HEK293 (cell line): ENCODE measurements around the gene PAQR7.

Source experiments
- CTCF ChIA-PET: fragments of 350-600 bp; formaldehyde crosslinking; extraction: SDS; loops from one replicate; lab custom pipeline; 2021; ENCODE audit warnings: antibody characterized with exemption; lab: Yijun Ruan, JAX
- POLR2A ChIA-PET: fragments of 300-600 bp; formaldehyde crosslinking; extraction: SDS; loops from one replicate; lab custom pipeline; 2020; ENCODE audit warnings: antibody characterized with exemption, inconsistent platforms; lab: Yijun Ruan, JAX
- H3K27ac ChIP-seq: fragments of 200-500 bp; sonication (Bioruptor generic); 2 replicates; pipeline ENCODE4 v1.5.1; 2014; ENCODE audit warnings: low read depth, low read length, control low read depth, inconsistent platforms; ENCODE audit errors: extremely low read depth
- H3K36me3 ChIP-seq, 2 experiments: fragments of 200-500 bp in 1 of 2; sonication (Bioruptor generic) in 1 of 2; 1 replicate in 1 of 2; 2 replicates in 1 of 2; pipeline ENCODE4 v1.5.1; 2014 to 2017; ENCODE audit warnings: inconsistent platforms in 2 of 2, low read length in 2 of 2; ENCODE audit not compliant: control insufficient read depth in 2 of 2, insufficient read depth in 1 of 2
- H3K4me1 ChIP-seq: fragments of 200-500 bp; sonication (Bioruptor generic); 2 replicates; pipeline ENCODE4 v1.5.1; 2014; ENCODE audit warnings: mild to moderate bottlenecking, low read length, inconsistent platforms; ENCODE audit not compliant: control insufficient read depth, insufficient read depth
- H3K4me3 ChIP-seq: 2 replicates; pipeline ENCODE4 v1.5.1; 2011; ENCODE audit warnings: low read depth, mild to moderate bottlenecking, control low read depth, low read length, moderate library complexity
- H3K9me3 ChIP-seq: fragments of 200-500 bp; sonication (Bioruptor generic); 2 replicates; pipeline ENCODE4 v1.5.1; 2014; ENCODE audit warnings: low read depth, low read length, inconsistent platforms; ENCODE audit not compliant: control insufficient read depth, insufficient read depth
- GLI2 ChIP-seq: fragments of 450-650 bp; formaldehyde crosslinking; IDR thresholded peaks from 2 replicates; pipeline ENCODE4; 2017; ENCODE audit warnings: missing biosample characterization, missing genetic modification characterization, low read depth, borderline replicate concordance
- HIC1 ChIP-seq: fragments of 450-650 bp; formaldehyde crosslinking; IDR thresholded peaks from 2 replicates; pipeline ENCODE4 v1.5.1; 2016; ENCODE audit warnings: missing biosample characterization, missing genetic modification characterization
- KLF17 ChIP-seq: fragments of 450-650 bp; formaldehyde crosslinking; IDR thresholded peaks from 2 replicates; pipeline ENCODE4 v1.5.1; 2016; ENCODE audit warnings: missing biosample characterization, missing genetic modification characterization
- KLF9 ChIP-seq: fragments of 450-650 bp; formaldehyde crosslinking; IDR thresholded peaks from 2 replicates; pipeline ENCODE4 v1.5.1; 2016; ENCODE audit warnings: missing biosample characterization, missing genetic modification characterization, low read depth
- REST ChIP-seq: fragments of 450-650 bp; formaldehyde crosslinking; IDR thresholded peaks from 2 replicates; pipeline ENCODE4 v1.5.1; 2016; ENCODE audit warnings: missing biosample characterization, missing genetic modification characterization
- YY2 ChIP-seq: fragments of 450-650 bp; formaldehyde crosslinking; IDR thresholded peaks from 2 replicates; pipeline ENCODE4 v1.5.1; 2016; ENCODE audit warnings: missing biosample characterization, missing genetic modification characterization
- ZNF114 ChIP-seq: fragments of 450-650 bp; formaldehyde crosslinking; IDR thresholded peaks from 2 replicates; pipeline ENCODE4 v1.5.0; 2017; ENCODE audit warnings: missing biosample characterization, missing genetic modification characterization
- ZNF18 ChIP-seq: fragments of 450-650 bp; formaldehyde crosslinking; IDR thresholded peaks from 2 replicates; pipeline ENCODE4 v1.5.1; 2016; ENCODE audit warnings: missing biosample characterization, missing genetic modification characterization
- ZNF324 ChIP-seq: fragments of 450-650 bp; formaldehyde crosslinking; IDR thresholded peaks from 2 replicates; pipeline ENCODE4 v1.5.1; 2016; ENCODE audit warnings: missing biosample characterization, missing genetic modification characterization
- ZNF391 ChIP-seq: fragments of 450-650 bp; formaldehyde crosslinking; IDR thresholded peaks from 2 replicates; pipeline ENCODE4 v1.5.1; 2016; ENCODE audit warnings: low read depth, missing biosample characterization, missing genetic modification characterization, borderline replicate concordance
- ZNF449 ChIP-seq: fragments of 450-650 bp; formaldehyde crosslinking; IDR thresholded peaks from 2 replicates; pipeline ENCODE4 v1.5.1; 2017; ENCODE audit warnings: missing biosample characterization, mild to moderate bottlenecking, missing genetic modification characterization, moderate library complexity
- ZNF600 ChIP-seq: fragments of 450-650 bp; formaldehyde crosslinking; IDR thresholded peaks from 2 replicates; pipeline ENCODE4 v1.5.1; 2016; ENCODE audit warnings: missing biosample characterization, missing genetic modification characterization

Gene PAQR7

GRCh38 chr1:25821630-25822091 lies 53.8 kb downstream of the PAQR7 start:
- no peak for TF ChIP-seq ZNF18 (tag by site-specific recombination)
- no peak for TF ChIP-seq YY2 (tag by site-specific recombination)
- no peak for TF ChIP-seq KLF9 (tag by site-specific recombination)
- no peak for TF ChIP-seq GLI2
- TF ChIP-seq REST (tag by site-specific recombination) = peak; percentile 64
- peak; percentile 41; the same call in 1 of the 2 replicates for TF ChIP-seq HIC1 (tag by site-specific recombination)
- ChIA-PET POLR2A (interaction anchor here (1.1 to 2.9 kb wide), 2 partner anchors 11 to 54 kb away, joined by 4 to 7 read pairs; partner anchors contain the start of gene PAQR7), CTCF (interaction anchor here (1.0 to 1.2 kb wide), 2 partner anchors 74 to 183 kb away, joined by 3 read pairs; no protein-coding TSS in a partner anchor)
- Histone ChIP-seq H3K36me3 (peaks cover 0 to 42% of the 10 kb centered on the region in 2 experiments; a peak in 1 of 3 replicates), H3K27ac (no peak overlapping the region), H3K4me1 (peaks cover 6% of the 10 kb centered on the region; the same call in 1 of the 2 replicates), H3K9me3 (no peaks in the 10 kb centered on the region), H3K4me3 (no peak overlapping the region)

- Histone ChIP-seq H3K4me1 (peaks cover 6% of the 10 kb centered on the region; the same call in 1 of the 2 replicates), H3K27ac (no peak overlapping the region), H3K36me3 (peaks cover 0 to 42% of the 10 kb centered on the region in 2 experiments; a peak in 1 of 3 replicates), H3K9me3 (no peaks in the 10 kb centered on the region), H3K4me3 (peak overlapping the region; percentile 82)
- no peak for TF ChIP-seq KLF17
- TF ChIP-seq ZNF391 (tag by site-specific recombination) = peak; percentile 62; the same call in 1 of the 2 replicates
- no peak for TF ChIP-seq ZNF114 (tag by site-specific recombination)
- peak; percentile 25 for TF ChIP-seq ZNF600 (tag by site-specific recombination)
- 0 out of 2 replicates have a peak, but pooled peaks have one; percentile 24 for TF ChIP-seq ZNF324 (tag by site-specific recombination)
- TF ChIP-seq ZNF449 (tag by site-specific recombination) = no peak
- POLR2A ChIA-PET = interaction anchor here (1.3 to 2.9 kb wide), 2 partner anchors 54 to 77 kb away, joined by 3 to 7 read pairs; partner anchors contain the start of gene PAQR7
- CTCF ChIA-PET = interaction anchor here (1.0 kb wide), 1 partner anchor 75 kb away, joined by 4 read pairs; no protein-coding TSS in a partner anchor
These were observed 54.4 kb downstream of the PAQR7 start for GRCh38 chr1:25821112-25821476.
